H1 (cell line): ENCODE data around the gene PAX3. TPM values are rescaled to one million over a fixed set of nuclear protein-coding genes. Genes with fewer than 3 reads are reported as not detected.

Experiments used
- ATF2 ChIP-seq: IDR thresholded peaks from 2 replicates; pipeline ENCODE4 v1.6.1; 2012; ENCODE audit warnings: low read length, inconsistent platforms
- BCL11A ChIP-seq, 2 experiments: IDR thresholded peaks; one replicate each; pipeline ENCODE4 v1.6.1; 2011; ENCODE audit warnings: low read depth in 2 of 2, low read length in 2 of 2, mild to moderate bottlenecking in 2 of 2
- CHD2 ChIP-seq: IDR thresholded peaks from 2 replicates; pipeline ENCODE4 v1.6.1; 2012; ENCODE audit warnings: low read length, improper control_type of control experiment
- CHD7 ChIP-seq: fragments of 300-600 bp; sonication (generic); IDR thresholded peaks from 2 replicates; pipeline ENCODE4 v1.7.1; 2012; ENCODE audit warnings: low read length, moderate library complexity, mild to moderate bottlenecking, inconsistent platforms; ENCODE audit not compliant: insufficient replicate concordance
- SP4 ChIP-seq: IDR thresholded peaks from 2 replicates; pipeline ENCODE4 v1.6.1; 2012; ENCODE audit warnings: low read length, inconsistent platforms
- polyA plus RNA-seq, 7 experiments: library from polyadenylated mRNA; depleted of rRNA in 3 of 7; stranded (reverse) in 5 of 7; unstranded in 2 of 7; fragments of >200 nt in 5 of 7; fragments of 200-250 nt in 2 of 7; gene quantifications; 1 replicate in 5 of 7; 2 replicates in 1 of 7; 4 replicates in 1 of 7; pipeline versions ENCODE4 v1.2.1 to v1.2.3, GENCODE V29; 2011 to 2013; ENCODE audit warnings: missing spikeins in 2 of 7, mixed read lengths in 2 of 7
- total RNA-seq: library from RNA; stranded (reverse); fragmentation: NEBNext Ultra II Directional; extraction: Animal tissue kit (Norgen Biotek cat#: 25700); gene quantifications from 2 replicates; pipeline ENCODE4 v1.2.1, GENCODE V29; 2021

PAX3 gene
- total and polyA plus RNA-seq, 2 of the 8 experiments (the other 6 are each of a cell fraction or from before 2014, with no cell fraction given), result 0.33 TPM; not detected in 1

- peak; percentile 52 for TF ChIP-seq CHD7
- TF ChIP-seq BCL11A (IDR thresholded peaks at IDR 0.05; ENCODE audit: low read depth in 2 of 2, low read length in 2 of 2), result no peak
- no peak for TF ChIP-seq CHD2
- no peak for TF ChIP-seq ATF2
- TF ChIP-seq SP4, result no peak
- TF ChIP-seq, all 59 proteins: peak for 1
Measured at GRCh38 chr2:222269132-222269531, 29.7 kb downstream of the PAX3 start (continued).
